NB4 (cell line): ENCODE measurements around the gene PKNOX2.

Source experiments
- POLR2A ChIP-seq: IDR thresholded peaks from 2 replicates; pipeline ENCODE4 v1.6.1; 2011; ENCODE audit warnings: mild to moderate bottlenecking; ENCODE audit not compliant: insufficient read length; ENCODE audit errors: extremely low read depth
- TF ChIP-seq, protein P1 (sequence below): IDR thresholded peaks from one replicate; pipeline ENCODE4 v1.5.1; 2012; ENCODE audit warnings: low read depth, low read length

DNA sequence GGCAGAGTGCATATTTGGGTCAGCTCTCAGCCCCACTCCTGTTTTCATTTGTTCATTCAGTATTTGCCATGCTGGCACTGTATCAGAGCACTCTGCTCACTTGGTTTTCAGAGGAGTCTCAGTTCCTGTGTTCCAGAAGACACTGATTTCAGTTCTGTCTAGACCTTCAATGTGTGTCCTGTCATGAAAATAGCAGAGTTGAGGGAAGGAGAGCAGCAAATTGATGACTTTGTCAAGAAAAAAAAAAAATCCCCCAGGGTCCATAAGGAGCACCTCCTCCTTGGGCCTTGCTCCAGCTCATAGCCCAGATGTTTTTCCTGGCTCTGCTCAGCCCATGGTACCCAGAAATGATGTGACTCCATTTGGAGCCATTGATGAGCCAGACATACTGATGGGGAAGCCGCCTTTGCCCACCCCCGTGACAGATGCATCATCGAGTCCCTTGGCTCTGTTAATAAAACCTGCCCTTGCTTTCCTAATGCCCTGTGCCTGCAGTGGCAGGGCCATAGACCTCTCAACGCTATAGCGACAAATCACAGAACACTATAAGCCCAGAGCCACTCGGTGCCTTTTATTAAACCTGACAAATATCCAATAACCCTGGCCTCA is 107.0 kb downstream of the PKNOX2 start:
- TF ChIP-seq, protein P1, sequence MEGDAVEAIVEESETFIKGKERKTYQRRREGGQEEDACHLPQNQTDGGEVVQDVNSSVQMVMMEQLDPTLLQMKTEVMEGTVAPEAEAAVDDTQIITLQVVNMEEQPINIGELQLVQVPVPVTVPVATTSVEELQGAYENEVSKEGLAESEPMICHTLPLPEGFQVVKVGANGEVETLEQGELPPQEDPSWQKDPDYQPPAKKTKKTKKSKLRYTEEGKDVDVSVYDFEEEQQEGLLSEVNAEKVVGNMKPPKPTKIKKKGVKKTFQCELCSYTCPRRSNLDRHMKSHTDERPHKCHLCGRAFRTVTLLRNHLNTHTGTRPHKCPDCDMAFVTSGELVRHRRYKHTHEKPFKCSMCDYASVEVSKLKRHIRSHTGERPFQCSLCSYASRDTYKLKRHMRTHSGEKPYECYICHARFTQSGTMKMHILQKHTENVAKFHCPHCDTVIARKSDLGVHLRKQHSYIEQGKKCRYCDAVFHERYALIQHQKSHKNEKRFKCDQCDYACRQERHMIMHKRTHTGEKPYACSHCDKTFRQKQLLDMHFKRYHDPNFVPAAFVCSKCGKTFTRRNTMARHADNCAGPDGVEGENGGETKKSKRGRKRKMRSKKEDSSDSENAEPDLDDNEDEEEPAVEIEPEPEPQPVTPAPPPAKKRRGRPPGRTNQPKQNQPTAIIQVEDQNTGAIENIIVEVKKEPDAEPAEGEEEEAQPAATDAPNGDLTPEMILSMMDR, result no peak
- no peak for TF ChIP-seq POLR2A
